Effector CD4-positive, alpha-beta T cell (primary cell): Measurements from ENCODE around the gene DYNLT4.
"Not testable (repeated sequence)": the region's sequence is repeated elsewhere in the genome, so short reads cannot be mapped to it uniquely, and the experiment has no call there.

Source experiments
- DNase-seq: peaks from one replicate; pipeline ENCODE4 v3.0.0-alpha.2; 2020

Gene DYNLT4

DNA sequence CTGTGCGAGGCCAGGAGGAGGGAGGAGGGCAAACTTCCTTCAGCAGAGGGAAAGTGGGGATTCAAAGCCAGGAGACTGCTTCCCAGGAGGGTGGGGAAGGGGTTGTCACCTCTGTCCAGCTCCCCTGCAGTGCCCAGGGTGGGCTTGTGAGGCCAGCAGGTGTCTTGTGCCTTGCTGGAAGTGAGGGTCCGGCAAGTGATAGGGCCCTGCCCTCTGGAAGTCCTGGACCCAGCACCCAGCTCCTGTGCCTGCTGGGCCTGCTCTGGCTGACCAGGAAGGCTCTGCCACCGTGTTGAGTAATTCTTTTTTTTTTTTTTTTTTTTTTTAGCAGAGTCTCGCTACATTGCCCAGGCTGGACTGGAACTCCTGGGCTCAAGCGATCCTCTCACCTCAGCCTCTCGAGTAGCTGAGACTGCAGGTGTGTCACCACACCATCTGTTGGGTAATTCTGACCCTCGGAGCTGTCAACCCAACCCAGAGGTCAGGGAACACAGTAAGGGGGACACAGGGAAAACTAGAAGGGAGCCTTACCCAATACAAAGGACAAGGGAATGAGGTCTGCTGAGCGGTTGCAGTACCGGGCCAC is 20.2 kb downstream of the DYNLT4 start:
- DNase-seq = no peak

DNA sequence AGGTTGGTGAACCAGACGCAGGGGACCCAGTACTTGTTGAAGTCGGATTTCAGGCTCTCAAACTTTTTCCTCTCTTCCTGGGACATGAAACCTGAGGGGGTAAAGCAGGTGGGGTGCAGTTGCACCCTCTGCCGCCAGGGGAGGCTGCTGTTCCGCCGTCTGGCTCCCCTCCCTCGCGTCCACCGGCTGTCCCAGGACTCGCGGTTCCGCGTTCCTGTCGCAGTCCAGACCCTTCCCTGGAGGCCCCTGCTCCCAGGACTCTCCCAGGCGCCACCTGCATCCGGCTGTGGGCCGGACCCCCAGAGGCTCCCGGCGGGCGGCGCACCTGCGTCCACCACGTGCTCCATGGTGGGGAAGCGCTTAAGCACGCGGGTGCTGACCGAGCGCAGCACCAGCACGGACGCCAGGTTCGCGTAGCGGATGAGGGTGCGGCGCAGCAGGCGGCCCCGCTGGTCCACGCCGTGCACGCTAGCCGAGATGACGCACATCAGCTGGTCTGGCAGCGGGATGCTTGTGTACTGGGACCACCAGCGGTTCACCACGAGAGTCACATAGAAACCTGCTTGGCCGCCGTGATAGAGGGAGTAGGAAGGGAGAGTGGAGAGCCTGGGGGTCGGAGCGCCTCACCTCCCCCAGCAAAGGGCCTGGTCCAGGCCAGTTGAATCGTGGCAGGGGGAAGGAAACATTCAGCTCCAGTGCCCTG is 20.9 kb downstream of the DYNLT4 start:
- DNase-seq = peak; percentile 71

DNA sequence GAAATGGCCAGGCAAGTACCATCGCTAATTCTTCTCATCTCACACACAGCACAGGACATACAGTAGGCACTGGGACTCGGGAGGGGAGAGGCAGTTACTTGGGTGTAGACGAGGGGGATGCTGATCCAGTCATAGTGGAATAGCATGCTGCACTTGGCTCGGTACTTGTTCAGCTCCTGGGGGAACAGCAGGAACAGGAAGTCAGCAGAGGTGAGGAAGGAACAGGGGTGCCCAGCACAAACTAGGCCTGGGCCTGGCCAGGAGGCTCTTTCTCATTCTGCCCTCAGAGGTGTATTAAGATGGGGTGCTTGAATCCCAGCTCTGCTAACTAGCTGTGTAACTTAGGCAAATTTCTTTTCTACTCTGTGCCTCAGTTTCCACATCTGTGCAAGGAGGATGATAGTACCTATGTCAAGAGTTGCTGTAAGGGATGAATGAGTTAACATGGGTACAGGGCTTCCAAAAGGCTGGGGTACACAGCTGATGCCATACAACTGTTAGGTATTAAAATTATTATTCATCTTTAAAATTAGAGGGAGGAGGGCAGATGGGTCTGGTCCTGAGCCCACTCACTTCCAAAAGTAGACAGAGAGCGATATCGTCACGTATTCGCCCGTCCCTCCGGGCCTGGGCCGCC is 21.5 kb downstream of the DYNLT4 start:
- DNase-seq = no peak

GRCh38 chr1:44785029-44785380 is 22.1 kb downstream of the DYNLT4 start:
- DNase-seq = no peak

- no peak for DNase-seq
Measured at GRCh38 chr1:44784094-44785028, 22.8 kb downstream of the DYNLT4 start.

DNA sequence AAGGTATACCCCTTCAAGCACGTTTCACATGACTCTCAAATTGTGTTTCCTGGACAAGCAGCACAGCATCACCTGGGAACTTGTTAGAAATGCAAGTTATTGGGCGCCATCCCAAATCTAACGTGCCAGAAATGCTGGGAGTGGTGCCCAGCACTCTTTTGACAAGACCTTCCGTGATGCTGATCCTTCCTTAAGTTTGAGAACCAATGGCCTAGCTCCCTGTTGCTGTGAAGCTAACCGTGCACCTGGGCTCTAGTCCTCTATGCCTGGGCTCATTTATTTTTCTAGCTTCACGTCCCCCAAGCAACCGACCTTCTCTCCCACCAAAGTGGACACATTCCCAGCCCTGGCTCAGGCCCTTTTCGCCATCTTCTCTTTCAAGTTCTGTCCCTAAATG is 23.5 kb downstream of the DYNLT4 start:
- DNase-seq = no peak

DNA sequence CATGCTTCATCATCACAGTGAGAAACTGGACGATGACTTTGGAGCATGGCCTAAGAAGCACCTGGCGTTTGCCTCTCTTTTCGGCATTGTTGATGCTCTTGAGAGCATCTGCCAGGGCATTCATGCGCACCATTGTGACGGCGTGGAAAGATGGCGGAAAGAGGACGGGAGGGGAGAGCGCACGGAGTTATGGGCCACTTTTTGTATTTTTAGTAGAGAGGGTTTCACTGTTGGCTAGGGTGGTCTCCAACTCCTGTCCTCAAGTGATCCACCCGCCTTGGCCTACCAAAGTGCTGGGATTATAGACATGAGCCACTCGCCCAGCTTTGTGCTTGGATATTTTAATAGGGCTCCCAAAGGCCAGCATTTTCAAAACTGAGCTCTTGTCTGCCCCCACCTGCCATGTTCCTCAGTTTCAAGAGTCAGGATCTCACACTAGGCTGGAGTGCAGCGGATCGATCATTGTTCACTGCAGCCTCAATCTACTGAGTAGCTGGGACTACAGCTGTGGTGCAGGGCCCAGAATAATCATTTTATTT is 26.5 kb downstream of the DYNLT4 start:
- DNase-seq = no peak

DNA sequence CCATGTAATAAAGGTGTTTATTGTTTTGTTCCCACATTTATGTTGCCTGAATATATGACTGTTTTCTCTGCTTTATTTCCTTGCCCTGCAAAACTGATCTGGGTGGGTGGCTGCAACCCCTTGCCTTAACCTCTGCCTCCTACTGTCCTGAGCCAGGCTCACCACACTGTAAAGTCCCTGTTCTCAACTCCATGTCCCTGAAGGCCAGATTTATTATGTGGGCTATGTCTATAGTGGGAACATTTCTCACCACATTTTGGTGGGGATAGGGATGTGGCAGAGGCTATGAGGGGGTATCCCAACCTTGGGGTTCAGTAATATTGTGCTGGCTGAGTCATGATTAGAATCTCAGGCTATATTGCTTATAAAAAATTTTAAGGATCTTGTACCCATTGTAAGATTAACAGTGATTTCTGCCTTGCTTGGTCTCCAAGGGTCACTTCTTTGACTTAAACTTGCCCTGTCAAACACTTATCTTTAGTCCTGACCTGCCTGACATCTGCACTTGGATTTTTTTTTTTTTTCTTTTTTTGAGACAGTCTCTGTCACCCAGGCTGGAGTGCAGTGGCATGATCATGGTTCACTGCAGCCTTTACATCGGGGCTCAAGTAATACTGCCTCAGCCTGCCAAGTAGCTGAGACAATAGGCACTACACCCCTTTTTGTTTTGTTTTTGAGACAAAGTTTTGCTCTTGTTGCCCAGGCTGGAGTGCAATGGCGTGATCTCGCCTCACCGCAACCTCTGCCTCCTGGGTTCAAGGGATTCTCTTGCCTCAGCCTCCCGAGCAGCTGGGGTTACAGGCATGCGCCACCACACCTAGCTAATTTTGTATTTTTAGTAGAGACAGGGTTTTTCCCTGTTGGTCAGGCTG is 28.2 kb downstream of the DYNLT4 start:
- no peak for DNase-seq

GRCh38 chr1:44777969-44778635 is 29.0 kb downstream of the DYNLT4 start:
- no peak for DNase-seq

- no peak for DNase-seq
Measured at GRCh38 chr1:44777547-44777946, 29.6 kb downstream of the DYNLT4 start.

DNA sequence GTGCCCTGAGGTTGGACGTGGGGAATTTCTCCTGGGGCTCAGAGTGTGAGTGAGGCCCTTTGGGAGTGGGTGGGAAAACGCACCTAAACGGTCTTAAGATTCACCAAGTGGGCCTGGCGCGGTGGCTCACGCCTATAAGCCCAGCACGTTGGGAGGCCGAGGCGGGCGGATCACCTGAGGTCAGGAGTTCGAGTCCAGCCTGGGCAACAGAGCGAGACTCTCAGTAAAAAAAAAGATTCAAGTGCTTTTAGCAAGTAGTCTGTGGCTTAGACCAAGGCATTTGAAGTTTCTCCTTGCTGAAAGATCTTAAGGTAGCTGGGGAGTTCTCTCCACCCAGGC is 30.5 kb downstream of the DYNLT4 start:
- DNase-seq = no peak

- DNase-seq = no peak
Measured at GRCh38 chr1:44775930-44776729, 31.0 kb downstream of the DYNLT4 start.

- DNase-seq = peak; percentile 85
Measured at GRCh38 chr1:44775078-44775929, 31.8 kb downstream of the DYNLT4 start, which contains the start of gene RPS8. Gene RPS8 (plus strand): TSS chr1:44775540. CDS start chr1:44775597, 57 bp downstream.

DNA sequence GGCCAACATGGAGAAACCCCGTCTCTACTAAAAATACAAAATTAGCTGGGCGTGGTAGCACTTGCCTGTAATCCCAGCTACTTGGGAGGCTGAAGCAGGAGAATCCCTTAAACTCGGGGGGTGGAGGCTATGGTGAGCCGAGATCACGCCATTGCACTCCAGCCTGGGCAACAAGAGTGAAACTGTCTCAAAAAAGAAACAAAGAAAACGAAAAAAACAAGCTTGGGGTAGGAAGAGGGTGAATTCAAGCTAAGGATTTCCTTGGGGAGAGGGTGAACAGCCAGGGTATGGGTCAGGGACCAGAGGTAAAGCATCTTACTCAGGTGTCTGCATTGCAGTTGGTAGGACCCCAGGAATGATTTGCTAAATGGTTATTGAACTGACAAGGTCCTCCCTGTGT is 40.7 kb downstream of the DYNLT4 start:
- not testable (repeated sequence) for DNase-seq

DNA sequence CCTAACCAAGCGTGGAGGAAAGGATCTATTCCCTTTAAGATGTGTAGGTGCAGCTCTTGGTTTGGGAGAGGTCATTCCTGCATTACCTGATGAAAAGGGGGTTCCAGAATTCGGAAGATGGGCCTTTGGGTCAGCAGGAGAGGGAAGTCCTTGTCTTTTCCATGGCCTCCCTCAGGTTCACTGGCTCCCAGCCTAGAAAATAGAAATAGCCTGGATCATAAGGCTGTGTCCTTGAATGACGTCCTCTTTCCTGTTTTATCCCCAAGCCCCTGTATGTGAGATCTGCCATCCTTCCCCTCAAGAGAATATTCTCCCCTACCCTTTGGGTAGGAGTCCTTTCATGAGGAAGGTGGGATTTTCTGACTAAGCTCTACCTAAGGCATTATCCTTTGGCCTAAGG is 46.3 kb downstream of the DYNLT4 start:
- DNase-seq = no peak

- DNase-seq = no peak
Measured at GRCh38 chr1:44759077-44759476, 48.1 kb downstream of the DYNLT4 start.

DNA sequence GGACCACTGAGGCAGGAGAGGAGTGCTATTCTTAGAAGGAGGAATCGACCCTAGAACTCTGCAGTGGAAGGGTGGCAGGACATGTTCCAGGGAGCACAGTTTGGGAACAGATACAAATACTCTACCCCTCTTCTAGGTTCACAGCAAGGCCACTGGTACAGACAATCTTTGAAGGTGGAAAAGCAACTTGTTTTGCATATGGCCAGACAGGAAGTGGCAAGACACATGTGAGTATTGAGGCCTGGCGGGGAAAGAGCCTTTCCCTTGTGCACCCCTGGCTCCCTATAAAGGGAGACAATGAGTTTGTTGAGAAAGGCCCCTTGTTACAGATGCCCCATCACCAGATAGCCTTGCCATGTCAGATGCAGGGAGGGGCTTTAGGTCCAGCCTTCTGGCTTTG is 49.7 kb downstream of the DYNLT4 start:
- no peak for DNase-seq
